ENCODE measurements around the gene CYP21A2.

- TF ChIP-seq PPARA (CRISPR knock-in tag; IDR thresholded peaks at IDR 0.05; ENCODE audit: borderline replicate concordance) (no peak), TCF4 (CRISPR knock-in tag; IDR thresholded peaks at IDR 0.05; ENCODE audit: borderline replicate concordance) (no peak), ZNF70 (CRISPR knock-in tag; IDR thresholded peaks at IDR 0.05) (no peak), ZFP30 (CRISPR knock-in tag; IDR thresholded peaks at IDR 0.05) (no peak), CSDC2 (CRISPR knock-in tag; IDR thresholded peaks at IDR 0.05) (no peak), TOX (CRISPR knock-in tag; IDR thresholded peaks at IDR 0.05; ENCODE audit: borderline replicate concordance) (no peak), BACH2 (CRISPR knock-in tag; IDR thresholded peaks at IDR 0.05; ENCODE audit: borderline replicate concordance) (no peak)
Measured at GRCh38 chr6:32069460-32069859, 31.2 kb downstream of the CYP21A2 start.
